GM12865 (cell line): ENCODE data around the gene MEIS2.

Source experiments
- DNase-seq: peaks from one replicate; pipeline ENCODE4 v3.0.0; 2010; ENCODE audit warnings: low read depth
- H3K4me3 ChIP-seq: 2 replicates; pipeline ENCODE4 v1.5.1; 2011; ENCODE audit warnings: mild to moderate bottlenecking, low read depth, low read length, control low read depth
- CTCF ChIP-seq: IDR thresholded peaks from 2 replicates; pipeline ENCODE4 v1.5.1; 2011; ENCODE audit warnings: low read length, control low read depth, low read depth, inconsistent platforms; ENCODE audit not compliant: insufficient read depth; ENCODE audit errors: missing control alignments

MEIS2 gene

GRCh38 chr15:37055481-37055880 is 44.9 kb downstream of the MEIS2 start:
- no peak for DNase-seq
- no peak for TF ChIP-seq CTCF
- no peak overlapping the region for H3K4me3 ChIP-seq

- DNase-seq: no peak
- H3K4me3 ChIP-seq: no peak overlapping the region
- TF ChIP-seq CTCF: no peak
Measured at GRCh38 chr15:37054336-37054735, 46.0 kb downstream of the MEIS2 start.

GRCh38 chr15:37053166-37053565 is 47.2 kb downstream of the MEIS2 start:
- TF ChIP-seq CTCF: no peak
- no peak for DNase-seq
- H3K4me3 ChIP-seq: no peak overlapping the region

GRCh38 chr15:37050345-37050744 is 50.0 kb downstream of the MEIS2 start:
- no peak overlapping the region for H3K4me3 ChIP-seq
- DNase-seq: no peak
- no peak for TF ChIP-seq CTCF

- TF ChIP-seq CTCF: no peak
- no peak for DNase-seq
- H3K4me3 ChIP-seq: no peak overlapping the region
Measured at GRCh38 chr15:37046876-37047614, 53.3 kb downstream of the MEIS2 start.

- no peak overlapping the region for H3K4me3 ChIP-seq
- no peak for DNase-seq
- TF ChIP-seq CTCF: no peak
Measured at GRCh38 chr15:37045859-37046740, 54.2 kb downstream of the MEIS2 start.
